Panc1 (cell line): ENCODE data around the gene ZNF211. TPM values are rescaled to one million over a fixed set of nuclear protein-coding genes. Genes with fewer than 3 reads are reported as not detected.

ENCODE experiments used
- ATAC-seq: fragments of 200-7000 bp; cut with Tn5 transposase; 2 replicates; pipeline ENCODE4 v1.9.1; 2020; ENCODE audit warnings: mild to moderate bottlenecking, moderate library complexity
- BruUV-seq: library from RNA; stranded (reverse); fragments of 400-500 nt; replicated peaks from 2 replicates; lab custom pipeline; 2021; lab: Mats Ljungman, UMichigan
- CTCF ChIA-PET: fragments of 300-600 bp; sonication (Branson Sonifier 250); formaldehyde crosslinking; loops from one replicate; lab custom pipeline; 2022; ENCODE audit warnings: antibody characterized with exemption; lab: Charles Lee
- POLR2A ChIA-PET: fragments of 300-600 bp; sonication (Branson Sonifier 250); formaldehyde crosslinking; loops from one replicate; lab custom pipeline; 2022; ENCODE audit warnings: antibody characterized with exemption; lab: Charles Lee
- DNase-seq: peaks from one replicate; pipeline ENCODE4 v3.0.0-alpha.2; 2010; ENCODE audit warnings: low read depth, low spot score
- H3K27ac ChIP-seq: 2 replicates; pipeline ENCODE4 v1.5.1; 2011; ENCODE audit warnings: mild to moderate bottlenecking, low read length, inconsistent platforms
- H3K27me3 ChIP-seq: fragments of 200-500 bp; sonication (Bioruptor generic); 2 replicates; pipeline ENCODE4 v1.6.0; 2014; ENCODE audit warnings: low read length, inconsistent platforms; ENCODE audit not compliant: control insufficient read depth, insufficient read depth
- H3K36me3 ChIP-seq: fragments of 200-500 bp; sonication (Bioruptor generic); 2 replicates; pipeline ENCODE4 v1.5.1; 2014; ENCODE audit warnings: inconsistent platforms, mild to moderate bottlenecking, low read length, moderate library complexity; ENCODE audit not compliant: control insufficient read depth, insufficient read depth
- H3K4me1 ChIP-seq: 2 replicates; pipeline ENCODE4 v1.5.1; 2011; ENCODE audit warnings: inconsistent platforms, mild to moderate bottlenecking, low read length, moderate library complexity; ENCODE audit not compliant: control insufficient read depth, insufficient read depth
- H3K4me3 ChIP-seq, 2 experiments: 2 replicates each; pipeline ENCODE4 v1.5.1; 2011 to 2012; ENCODE audit warnings: low read depth in 2 of 2, low read length in 2 of 2, mild to moderate bottlenecking in 2 of 2, inconsistent platforms in 1 of 2, moderate library complexity in 1 of 2
- H3K9me3 ChIP-seq: fragments of 200-500 bp; sonication (Bioruptor generic); 2 replicates; pipeline ENCODE4 v1.5.1; 2014; ENCODE audit warnings: low read depth, mild to moderate bottlenecking, inconsistent platforms, low read length, moderate library complexity; ENCODE audit not compliant: control insufficient read depth, insufficient read depth
- POLR2AphosphoS5 ChIP-seq: IDR thresholded peaks from 2 replicates; pipeline ENCODE4 v1.6.1; 2012; ENCODE audit warnings: mild to moderate bottlenecking, low read depth, low read length, moderate library complexity
- SIN3A ChIP-seq: IDR thresholded peaks from 2 replicates; pipeline ENCODE4 v1.6.1; 2012; ENCODE audit warnings: low read depth, mild to moderate bottlenecking, low read length, moderate library complexity, borderline replicate concordance; ENCODE audit not compliant: insufficient read depth
- TCF7L2 ChIP-seq: IDR thresholded peaks from 2 replicates; pipeline ENCODE4 v1.6.1; 2011; ENCODE audit warnings: mild to moderate bottlenecking, low read depth, low read length, inconsistent platforms
- in situ Hi-C: cut with HindIII; loops from 2 replicates; pipeline ENCODE4 v1.10.0; 2016; ENCODE audit warnings: low sequenced_read_pairs, low pct_unique_long_range_greater_than_20kb
- intact Hi-C: fragments of 100-400 bp; cut with micrococcal nuclease; formaldehyde crosslinking; loops from one replicate; pipeline ENCODE4 v1.10.0; 2022; ENCODE audit not compliant: unreplicated experiment
- total RNA-seq: library from RNA; stranded (reverse); gene quantifications from one replicate; pipeline ENCODE4 v1.2.1, GENCODE V29; 2021; ENCODE audit not compliant: unreplicated experiment
- TF ChIP-seq, protein P1 (sequence below), 2 experiments: IDR thresholded peaks; 2 replicates each; pipeline ENCODE4 v1.6.1; 2011 to 2012; ENCODE audit warnings: low read depth in 2 of 2, control low read depth in 1 of 2, low read length in 1 of 2, mild to moderate bottlenecking in 1 of 2, moderate library complexity in 1 of 2; ENCODE audit not compliant: insufficient read depth in 1 of 2
- TF ChIP-seq, protein P2 (sequence below): fragments of 450-650 bp; IDR thresholded peaks from 2 replicates; pipeline ENCODE4 v1.5.1; 2017; ENCODE audit warnings: mild to moderate bottlenecking

ZNF211 gene
- total RNA-seq, 1 experiment from 2014 or later: 13.9 TPM

DNA sequence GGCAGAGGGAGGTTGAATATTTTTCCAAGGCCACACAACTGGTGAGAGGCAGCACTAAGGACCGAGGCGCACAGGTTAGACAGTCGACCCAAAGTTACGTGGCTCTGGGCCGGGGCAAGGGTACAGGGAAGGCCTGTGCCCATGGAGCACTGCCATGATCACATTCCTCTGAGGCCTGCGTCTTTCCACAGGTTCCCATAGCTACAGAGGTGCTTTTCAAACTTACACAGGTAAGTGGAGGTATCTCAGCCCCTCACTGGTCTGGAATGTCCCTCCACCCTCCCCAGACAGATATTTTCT, 814 bp downstream of the ZNF211 start:
- Histone ChIP-seq H3K4me1 (peaks cover 5% of the 10 kb centered on the region; the same call in 1 of the 2 replicates), H3K27me3 (no peaks in the 10 kb centered on the region), H3K27ac (peak overlapping the region; percentile 78), H3K9me3 (peaks cover 24% of the 10 kb centered on the region; the same call in 1 of the 2 replicates), H3K4me3 (peak overlapping the region; percentile 75 to 90), H3K36me3 (no peaks in the 10 kb centered on the region; the same call in 1 of the 2 replicates)
- ATAC-seq (0 out of 2 replicates have a peak, but pooled peaks have one; percentile 7), DNase-seq (no peak)
- TF ChIP-seq TCF7L2 (no peak), POLR2AphosphoS5 (no peak), SIN3A (no peak)
- TF ChIP-seq, protein P1, sequence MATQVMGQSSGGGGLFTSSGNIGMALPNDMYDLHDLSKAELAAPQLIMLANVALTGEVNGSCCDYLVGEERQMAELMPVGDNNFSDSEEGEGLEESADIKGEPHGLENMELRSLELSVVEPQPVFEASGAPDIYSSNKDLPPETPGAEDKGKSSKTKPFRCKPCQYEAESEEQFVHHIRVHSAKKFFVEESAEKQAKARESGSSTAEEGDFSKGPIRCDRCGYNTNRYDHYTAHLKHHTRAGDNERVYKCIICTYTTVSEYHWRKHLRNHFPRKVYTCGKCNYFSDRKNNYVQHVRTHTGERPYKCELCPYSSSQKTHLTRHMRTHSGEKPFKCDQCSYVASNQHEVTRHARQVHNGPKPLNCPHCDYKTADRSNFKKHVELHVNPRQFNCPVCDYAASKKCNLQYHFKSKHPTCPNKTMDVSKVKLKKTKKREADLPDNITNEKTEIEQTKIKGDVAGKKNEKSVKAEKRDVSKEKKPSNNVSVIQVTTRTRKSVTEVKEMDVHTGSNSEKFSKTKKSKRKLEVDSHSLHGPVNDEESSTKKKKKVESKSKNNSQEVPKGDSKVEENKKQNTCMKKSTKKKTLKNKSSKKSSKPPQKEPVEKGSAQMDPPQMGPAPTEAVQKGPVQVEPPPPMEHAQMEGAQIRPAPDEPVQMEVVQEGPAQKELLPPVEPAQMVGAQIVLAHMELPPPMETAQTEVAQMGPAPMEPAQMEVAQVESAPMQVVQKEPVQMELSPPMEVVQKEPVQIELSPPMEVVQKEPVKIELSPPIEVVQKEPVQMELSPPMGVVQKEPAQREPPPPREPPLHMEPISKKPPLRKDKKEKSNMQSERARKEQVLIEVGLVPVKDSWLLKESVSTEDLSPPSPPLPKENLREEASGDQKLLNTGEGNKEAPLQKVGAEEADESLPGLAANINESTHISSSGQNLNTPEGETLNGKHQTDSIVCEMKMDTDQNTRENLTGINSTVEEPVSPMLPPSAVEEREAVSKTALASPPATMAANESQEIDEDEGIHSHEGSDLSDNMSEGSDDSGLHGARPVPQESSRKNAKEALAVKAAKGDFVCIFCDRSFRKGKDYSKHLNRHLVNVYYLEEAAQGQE (IDR thresholded peaks at IDR 0.05; ENCODE audit: insufficient read depth in 1 of 2, low read depth in 2 of 2, low read length in 1 of 2): no peak
- TF ChIP-seq, protein P2, sequence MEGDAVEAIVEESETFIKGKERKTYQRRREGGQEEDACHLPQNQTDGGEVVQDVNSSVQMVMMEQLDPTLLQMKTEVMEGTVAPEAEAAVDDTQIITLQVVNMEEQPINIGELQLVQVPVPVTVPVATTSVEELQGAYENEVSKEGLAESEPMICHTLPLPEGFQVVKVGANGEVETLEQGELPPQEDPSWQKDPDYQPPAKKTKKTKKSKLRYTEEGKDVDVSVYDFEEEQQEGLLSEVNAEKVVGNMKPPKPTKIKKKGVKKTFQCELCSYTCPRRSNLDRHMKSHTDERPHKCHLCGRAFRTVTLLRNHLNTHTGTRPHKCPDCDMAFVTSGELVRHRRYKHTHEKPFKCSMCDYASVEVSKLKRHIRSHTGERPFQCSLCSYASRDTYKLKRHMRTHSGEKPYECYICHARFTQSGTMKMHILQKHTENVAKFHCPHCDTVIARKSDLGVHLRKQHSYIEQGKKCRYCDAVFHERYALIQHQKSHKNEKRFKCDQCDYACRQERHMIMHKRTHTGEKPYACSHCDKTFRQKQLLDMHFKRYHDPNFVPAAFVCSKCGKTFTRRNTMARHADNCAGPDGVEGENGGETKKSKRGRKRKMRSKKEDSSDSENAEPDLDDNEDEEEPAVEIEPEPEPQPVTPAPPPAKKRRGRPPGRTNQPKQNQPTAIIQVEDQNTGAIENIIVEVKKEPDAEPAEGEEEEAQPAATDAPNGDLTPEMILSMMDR: no peak
- ChIA-PET CTCF (no interaction called here), POLR2A (interaction anchor here (0.6 kb wide), 1 partner anchor 64 kb away, joined by 5 read pairs; no protein-coding TSS in a partner anchor)
- BruUV-seq: no TSS peak
- intact Hi-C loops (no loop called here), in situ Hi-C loops (no loop called here)

DNA sequence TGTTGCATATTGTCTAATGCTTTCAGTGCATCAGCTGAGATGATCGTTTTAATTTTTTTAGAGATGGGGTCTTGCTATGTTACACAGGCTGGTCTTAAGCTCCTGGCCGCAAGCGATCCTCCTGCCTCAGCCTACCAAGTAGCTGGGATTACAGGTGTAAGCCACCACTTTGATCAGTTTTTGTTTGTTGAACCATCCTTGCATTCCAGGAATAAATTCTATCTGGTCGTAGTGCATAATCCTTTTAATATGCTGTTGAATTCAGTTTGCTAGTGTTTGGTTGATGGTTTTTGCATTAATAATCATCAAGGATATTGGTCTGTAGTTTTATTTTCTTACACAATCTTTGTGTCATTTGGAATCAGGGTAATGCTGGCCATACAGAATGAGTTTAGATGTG, 4.4 kb downstream of the ZNF211 start:
- H3K36me3 ChIP-seq: peaks cover 2% of the 10 kb centered on the region

More for the DNA sequence above, 4.4 kb downstream of the ZNF211 start:
- ATAC-seq: no peak
- peaks cover 5% of the 10 kb centered on the region; the same call in 1 of the 2 replicates for H3K4me1 ChIP-seq
- in situ Hi-C loops (no loop called here), intact Hi-C loops (no loop called here)
- POLR2A ChIA-PET: no interaction called here
- H3K4me3 ChIP-seq: no peak overlapping the region
- DNase-seq: no peak
- peaks cover 58% of the 10 kb centered on the region for H3K9me3 ChIP-seq
- BruUV-seq: no TSS peak
- H3K27ac ChIP-seq: no peak overlapping the region
- TF ChIP-seq, protein P2: no peak
- TF ChIP-seq POLR2AphosphoS5 (no peak), SIN3A (no peak), TCF7L2 (no peak)
- TF ChIP-seq, protein P1 (IDR thresholded peaks at IDR 0.05; ENCODE audit: insufficient read depth in 1 of 2, low read depth in 2 of 2, low read length in 1 of 2): no peak
- no peaks in the 10 kb centered on the region for H3K27me3 ChIP-seq
- CTCF ChIA-PET: no interaction called here
